GM19468 (cell line): ENCODE data around the gene LRRK1.
"Not testable (repeated sequence)": the region's sequence is repeated elsewhere in the genome, so short reads cannot be mapped to it uniquely, and the experiment has no call there.

Experiments
- ATAC-seq: cut with Tn5 transposase; IDR thresholded peaks from one replicate; pipeline ENCODE4 v1.9.1; 2021; ENCODE audit warnings: mild to moderate bottlenecking, moderate library complexity, moderate number of reproducible peaks; ENCODE audit not compliant: unreplicated experiment; ENCODE audit errors: extremely low read depth

Gene LRRK1

GRCh38 chr15:101063891-101064794 lies 145.0 kb downstream of the LRRK1 start:
- ATAC-seq: no peak

GRCh38 chr15:101064795-101065569 lies 145.8 kb downstream of the LRRK1 start:
- ATAC-seq: no peak

- no peak for ATAC-seq
Observed at GRCh38 chr15:101065570-101066221, 146.5 kb downstream of the LRRK1 start.

- ATAC-seq: no peak
Observed at GRCh38 chr15:101066501-101067408, 147.6 kb downstream of the LRRK1 start.

GRCh38 chr15:101067660-101068522 lies 148.7 kb downstream of the LRRK1 start:
- ATAC-seq: no peak

- no peak for ATAC-seq
Observed at GRCh38 chr15:101068523-101068960, 149.4 kb downstream of the LRRK1 start.

- ATAC-seq: no peak
Observed at GRCh38 chr15:101068961-101069653, 149.9 kb downstream of the LRRK1 start.

- ATAC-seq: no peak
Observed at GRCh38 chr15:101069654-101069973, 150.5 kb downstream of the LRRK1 start.

- ATAC-seq: no peak
Observed at GRCh38 chr15:101070024-101070423, 150.9 kb downstream of the LRRK1 start.

- ATAC-seq: no peak
Observed at GRCh38 chr15:101070502-101071273, 151.5 kb downstream of the LRRK1 start.

GRCh38 chr15:101071651-101072050 lies 152.5 kb downstream of the LRRK1 start:
- ATAC-seq: no peak

GRCh38 chr15:101072235-101072634 lies 153.1 kb downstream of the LRRK1 start:
- ATAC-seq: not testable (repeated sequence)

- not testable (repeated sequence) for ATAC-seq
Observed at GRCh38 chr15:101077806-101078668, 158.9 kb downstream of the LRRK1 start.

GRCh38 chr15:101078669-101079323 lies 159.6 kb downstream of the LRRK1 start:
- no peak for ATAC-seq

- ATAC-seq: no peak
Observed at GRCh38 chr15:101081900-101082299, 162.7 kb downstream of the LRRK1 start.
